HEK293 (cell line): ENCODE results near the gene ZNF597.

ENCODE experiments used
- CTCF ChIP-seq: fragments of 450-650 bp; formaldehyde crosslinking; IDR thresholded peaks from 2 replicates; pipeline ENCODE4 v1.5.1; 2016; ENCODE audit warnings: missing biosample characterization, missing genetic modification characterization
- PRDM10 ChIP-seq: fragments of 450-650 bp; formaldehyde crosslinking; IDR thresholded peaks from 2 replicates; pipeline ENCODE4 v1.5.1; 2016; ENCODE audit warnings: missing biosample characterization, missing genetic modification characterization
- REST ChIP-seq: fragments of 450-650 bp; formaldehyde crosslinking; IDR thresholded peaks from 2 replicates; pipeline ENCODE4 v1.5.1; 2016; ENCODE audit warnings: missing biosample characterization, missing genetic modification characterization
- ZBTB44 ChIP-seq: fragments of 450-650 bp; IDR thresholded peaks from 2 replicates; pipeline ENCODE4 v1.5.1; 2018; ENCODE audit warnings: missing biosample characterization, mild to moderate bottlenecking, missing genetic modification characterization
- ZFP37 ChIP-seq: fragments of 450-650 bp; formaldehyde crosslinking; IDR thresholded peaks from 2 replicates; pipeline ENCODE4 v1.5.1; 2016; ENCODE audit warnings: missing biosample characterization, missing genetic modification characterization
- ZNF2 ChIP-seq: fragments of 450-650 bp; formaldehyde crosslinking; IDR thresholded peaks from 2 replicates; pipeline ENCODE4 v1.5.1; 2016; ENCODE audit warnings: missing biosample characterization, missing genetic modification characterization
- ZNF211 ChIP-seq: fragments of 450-650 bp; formaldehyde crosslinking; IDR thresholded peaks from 2 replicates; pipeline ENCODE4 v1.5.1; 2016; ENCODE audit warnings: low read depth, missing biosample characterization, missing genetic modification characterization
- ZNF24 ChIP-seq: fragments of 450-650 bp; formaldehyde crosslinking; IDR thresholded peaks from 2 replicates; pipeline ENCODE4 v1.5.1; 2016; ENCODE audit warnings: missing biosample characterization, missing genetic modification characterization
- ZNF37A ChIP-seq: fragments of 450-650 bp; IDR thresholded peaks from 2 replicates; pipeline ENCODE4 v1.5.1; 2018; ENCODE audit warnings: missing biosample characterization, missing genetic modification characterization
- ZNF423 ChIP-seq: fragments of 450-650 bp; formaldehyde crosslinking; IDR thresholded peaks from 2 replicates; pipeline ENCODE4 v1.5.1; 2016; ENCODE audit warnings: missing biosample characterization, missing genetic modification characterization
- ZNF561 ChIP-seq: fragments of 450-650 bp; IDR thresholded peaks from 2 replicates; pipeline ENCODE4 v1.5.1; 2018; ENCODE audit warnings: missing biosample characterization, missing genetic modification characterization, borderline replicate concordance
- ZNF639 ChIP-seq: fragments of 450-650 bp; formaldehyde crosslinking; IDR thresholded peaks from 2 replicates; pipeline ENCODE4 v1.5.1; 2016; ENCODE audit warnings: missing biosample characterization, missing genetic modification characterization

- no peak for TF ChIP-seq PRDM10
- no peak for TF ChIP-seq ZNF211 (tag by site-specific recombination)
- no peak for TF ChIP-seq REST (tag by site-specific recombination)
- no peak for TF ChIP-seq ZNF24
- no peak for TF ChIP-seq ZNF2 (tag by site-specific recombination)
- TF ChIP-seq ZNF561 (tag by site-specific recombination), result no peak
- TF ChIP-seq ZFP37 (tag by site-specific recombination), result no peak
- no peak for TF ChIP-seq ZNF423 (tag by site-specific recombination)
- no peak for TF ChIP-seq CTCF (tag by site-specific recombination)
- no peak for TF ChIP-seq ZNF37A (tag by site-specific recombination)
- TF ChIP-seq ZNF639 (tag by site-specific recombination), result no peak
- TF ChIP-seq ZBTB44 (tag by site-specific recombination), result no peak
Observed at GRCh38 chr16:3465911-3466584, 22.7 kb upstream of the ZNF597 start.
